DOHH2 (cell line): ENCODE data around the gene SDCCAG8.

Experiments
- H3F3A ChIP-seq: fragments of 200-600 bp; sonication (generic), shearing (Covaris generic); 2 replicates; pipeline ENCODE4 v1.6.0; 2016; ENCODE audit warnings: antibody characterized with exemption, mild to moderate bottlenecking; ENCODE audit not compliant: control insufficient read depth, insufficient read depth
- H3K27ac ChIP-seq: fragments of 200-600 bp; sonication (generic); 2 replicates; pipeline ENCODE4 v1.5.1; 2014; ENCODE audit warnings: low read depth, mild to moderate bottlenecking, low read length, moderate library complexity
- H3K27me3 ChIP-seq: fragments of 200-600 bp; sonication (generic); 2 replicates; pipeline ENCODE4 v1.6.1; 2014; ENCODE audit warnings: mild to moderate bottlenecking, low read length, mixed read lengths; ENCODE audit not compliant: control insufficient read depth
- H3K36me3 ChIP-seq: fragments of 200-600 bp; sonication (generic); 2 replicates; pipeline ENCODE4 v1.6.1; 2014; ENCODE audit warnings: mild to moderate bottlenecking, low read length, moderate library complexity, mixed read lengths; ENCODE audit not compliant: control insufficient read depth
- H3K4me1 ChIP-seq: fragments of 200-600 bp; sonication (generic); 2 replicates; pipeline ENCODE4 v1.6.1; 2014; ENCODE audit warnings: mild to moderate bottlenecking, low read length, mixed read lengths; ENCODE audit not compliant: control insufficient read depth
- H3K4me2 ChIP-seq: fragments of 200-600 bp; sonication (generic); 2 replicates; pipeline ENCODE4 v1.6.0; 2014; ENCODE audit warnings: mild to moderate bottlenecking, low read length, moderate library complexity
- H3K4me3 ChIP-seq: fragments of 200-600 bp; sonication (generic); 2 replicates; pipeline ENCODE4 v1.5.1; 2014; ENCODE audit warnings: mild to moderate bottlenecking, low read length, mixed read lengths
- H3K79me2 ChIP-seq: fragments of 200-600 bp; sonication (generic); 2 replicates; pipeline ENCODE4 v1.6.1; 2014; ENCODE audit warnings: mild to moderate bottlenecking, low read length, mixed read lengths; ENCODE audit not compliant: control insufficient read depth
- H3K9me2 ChIP-seq: fragments of 200-600 bp; sonication (generic); replicated peaks from 2 replicates; pipeline ENCODE4 v1.6.1; 2014; ENCODE audit warnings: mild to moderate bottlenecking, low read length, mixed read lengths; ENCODE audit not compliant: control insufficient read depth
- H3K9me3 ChIP-seq: fragments of 200-600 bp; sonication (generic); 2 replicates; pipeline ENCODE4 v1.6.1; 2014; ENCODE audit warnings: antibody characterized with exemption, low read length, mixed read lengths; ENCODE audit not compliant: control insufficient read depth, insufficient read depth
- H4K20me1 ChIP-seq: fragments of 200-600 bp; sonication (generic); 2 replicates; pipeline ENCODE4 v1.6.0; 2014; ENCODE audit warnings: low read depth, mild to moderate bottlenecking, antibody characterized with exemption, low read length, moderate library complexity; ENCODE audit not compliant: control insufficient read depth, insufficient read depth
- EZH2phosphoT487 ChIP-seq: fragments of 200-600 bp; sonication (generic); IDR thresholded peaks from 2 replicates; pipeline ENCODE4 v1.6.1; 2017; ENCODE audit warnings: borderline replicate concordance, mild to moderate bottlenecking, antibody characterized with exemption, low read length, moderate library complexity, mixed read lengths
- TF ChIP-seq, protein P1 (sequence below): fragments of 200-600 bp; sonication (generic); IDR thresholded peaks from one replicate; pipeline ENCODE4 v1.5.1; 2014; ENCODE audit warnings: antibody characterized with exemption, mild to moderate bottlenecking, low read depth, low read length; ENCODE audit not compliant: poor library complexity, severe bottlenecking

Gene SDCCAG8

DNA sequence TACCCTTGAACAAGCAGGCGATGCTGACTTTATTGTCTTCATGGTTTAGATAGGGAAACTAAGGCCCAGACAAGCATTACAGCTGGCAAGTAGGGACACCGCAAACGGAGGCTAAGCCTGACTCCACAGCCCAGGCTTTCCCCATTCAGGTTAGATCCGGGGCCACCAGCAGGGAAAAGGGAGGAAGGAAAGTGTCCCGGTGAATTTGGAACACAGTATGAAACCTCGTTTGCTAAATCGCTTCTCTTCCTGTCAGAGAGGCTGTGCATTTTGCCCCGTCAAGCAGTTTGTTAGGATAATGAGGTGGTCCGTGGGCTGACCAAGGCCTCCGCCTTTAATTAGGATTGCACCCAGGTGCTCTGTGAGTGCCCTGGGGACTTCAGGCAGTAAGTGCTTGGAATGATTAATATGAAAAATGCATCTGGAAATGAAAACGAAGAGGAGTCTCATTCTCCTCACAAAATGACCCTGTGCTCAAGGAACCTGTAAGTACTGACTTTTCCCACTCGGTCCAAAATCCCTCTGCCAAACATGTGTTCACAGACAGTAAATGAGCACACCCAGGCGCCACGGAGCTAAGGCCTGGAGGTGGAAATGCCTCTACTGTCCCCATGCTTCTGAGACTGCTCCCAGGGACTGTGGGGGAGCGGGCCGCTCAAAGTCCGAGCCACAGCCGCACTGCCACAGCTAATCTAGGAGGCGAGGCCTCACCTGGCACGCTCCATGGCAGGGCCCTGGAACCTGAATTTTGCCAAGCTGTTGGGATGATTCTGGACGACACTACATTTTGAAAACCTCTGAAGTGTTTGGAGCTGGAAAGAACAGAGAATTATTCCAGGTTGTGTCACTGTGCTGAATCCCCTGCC, 234.1 kb downstream of the SDCCAG8 start:
- Histone ChIP-seq H3K36me3 (no peaks in the 10 kb centered on the region), H3K27ac (no peak overlapping the region), H3K4me1 (no peaks in the 10 kb centered on the region), H3K27me3 (no peaks in the 10 kb centered on the region), H4K20me1 (no peaks in the 10 kb centered on the region), H3K9me2 (no peaks in the 10 kb centered on the region), H3K4me3 (no peak overlapping the region), H3F3A (no peaks in the 10 kb centered on the region), H3K79me2 (no peaks in the 10 kb centered on the region), H3K9me3 (no peaks in the 10 kb centered on the region), H3K4me2 (no peak overlapping the region)
- TF ChIP-seq EZH2phosphoT487 = no peak
- TF ChIP-seq, protein P1, sequence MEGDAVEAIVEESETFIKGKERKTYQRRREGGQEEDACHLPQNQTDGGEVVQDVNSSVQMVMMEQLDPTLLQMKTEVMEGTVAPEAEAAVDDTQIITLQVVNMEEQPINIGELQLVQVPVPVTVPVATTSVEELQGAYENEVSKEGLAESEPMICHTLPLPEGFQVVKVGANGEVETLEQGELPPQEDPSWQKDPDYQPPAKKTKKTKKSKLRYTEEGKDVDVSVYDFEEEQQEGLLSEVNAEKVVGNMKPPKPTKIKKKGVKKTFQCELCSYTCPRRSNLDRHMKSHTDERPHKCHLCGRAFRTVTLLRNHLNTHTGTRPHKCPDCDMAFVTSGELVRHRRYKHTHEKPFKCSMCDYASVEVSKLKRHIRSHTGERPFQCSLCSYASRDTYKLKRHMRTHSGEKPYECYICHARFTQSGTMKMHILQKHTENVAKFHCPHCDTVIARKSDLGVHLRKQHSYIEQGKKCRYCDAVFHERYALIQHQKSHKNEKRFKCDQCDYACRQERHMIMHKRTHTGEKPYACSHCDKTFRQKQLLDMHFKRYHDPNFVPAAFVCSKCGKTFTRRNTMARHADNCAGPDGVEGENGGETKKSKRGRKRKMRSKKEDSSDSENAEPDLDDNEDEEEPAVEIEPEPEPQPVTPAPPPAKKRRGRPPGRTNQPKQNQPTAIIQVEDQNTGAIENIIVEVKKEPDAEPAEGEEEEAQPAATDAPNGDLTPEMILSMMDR = no peak

DNA sequence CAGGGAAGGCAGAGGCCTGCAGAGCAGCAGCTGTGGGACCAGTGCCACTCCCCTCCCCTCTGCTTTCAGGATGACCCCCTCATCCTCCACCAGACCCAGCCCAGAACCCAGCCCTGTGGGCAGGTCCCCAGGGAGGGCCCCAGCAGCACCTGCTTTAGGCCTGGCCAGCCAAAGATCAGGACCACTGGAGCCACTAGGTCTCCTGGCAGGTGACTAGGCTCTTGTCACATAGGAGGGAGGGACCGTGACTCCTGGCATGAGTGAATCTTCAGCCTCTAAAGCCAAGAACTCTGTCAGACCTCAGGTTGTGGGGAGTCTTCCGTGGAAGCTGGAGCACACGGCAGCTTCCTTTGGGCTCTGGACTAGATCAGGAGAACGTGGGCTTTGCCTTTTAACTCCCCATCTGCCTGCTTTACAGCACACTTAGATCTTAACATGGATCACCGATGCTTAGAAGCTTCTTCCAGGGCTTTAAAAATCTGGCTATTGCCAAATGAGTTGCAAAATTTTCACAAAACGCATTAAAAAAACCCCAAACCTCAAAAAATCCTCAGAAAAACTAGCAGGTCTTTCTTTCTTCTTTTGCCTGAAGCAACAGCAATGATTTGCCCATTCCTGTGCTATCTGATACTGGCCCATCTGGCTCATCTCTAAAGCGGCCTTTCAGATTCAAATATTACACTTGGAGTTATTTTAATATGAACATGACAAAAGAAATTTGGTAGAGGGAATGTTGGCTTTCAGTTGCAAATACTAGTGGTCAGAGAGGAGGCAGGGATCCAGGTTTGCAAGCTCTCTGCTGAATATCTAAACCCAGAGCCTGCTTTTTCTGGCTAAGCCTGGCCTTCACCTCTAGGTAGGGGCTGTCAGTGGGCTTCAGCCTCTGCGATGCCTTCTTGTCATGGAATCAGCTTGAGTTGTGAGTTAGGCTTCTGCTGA, 235.2 kb downstream of the SDCCAG8 start:
- Histone ChIP-seq H3K4me2 (no peak overlapping the region), H3K4me3 (no peak overlapping the region), H3K4me1 (no peaks in the 10 kb centered on the region), H3F3A (no peaks in the 10 kb centered on the region), H3K36me3 (no peaks in the 10 kb centered on the region), H4K20me1 (no peaks in the 10 kb centered on the region), H3K79me2 (no peaks in the 10 kb centered on the region), H3K9me3 (no peaks in the 10 kb centered on the region), H3K27ac (no peak overlapping the region), H3K27me3 (no peaks in the 10 kb centered on the region), H3K9me2 (no peaks in the 10 kb centered on the region)
- TF ChIP-seq EZH2phosphoT487 = no peak
- TF ChIP-seq, protein P1 = no peak

DNA sequence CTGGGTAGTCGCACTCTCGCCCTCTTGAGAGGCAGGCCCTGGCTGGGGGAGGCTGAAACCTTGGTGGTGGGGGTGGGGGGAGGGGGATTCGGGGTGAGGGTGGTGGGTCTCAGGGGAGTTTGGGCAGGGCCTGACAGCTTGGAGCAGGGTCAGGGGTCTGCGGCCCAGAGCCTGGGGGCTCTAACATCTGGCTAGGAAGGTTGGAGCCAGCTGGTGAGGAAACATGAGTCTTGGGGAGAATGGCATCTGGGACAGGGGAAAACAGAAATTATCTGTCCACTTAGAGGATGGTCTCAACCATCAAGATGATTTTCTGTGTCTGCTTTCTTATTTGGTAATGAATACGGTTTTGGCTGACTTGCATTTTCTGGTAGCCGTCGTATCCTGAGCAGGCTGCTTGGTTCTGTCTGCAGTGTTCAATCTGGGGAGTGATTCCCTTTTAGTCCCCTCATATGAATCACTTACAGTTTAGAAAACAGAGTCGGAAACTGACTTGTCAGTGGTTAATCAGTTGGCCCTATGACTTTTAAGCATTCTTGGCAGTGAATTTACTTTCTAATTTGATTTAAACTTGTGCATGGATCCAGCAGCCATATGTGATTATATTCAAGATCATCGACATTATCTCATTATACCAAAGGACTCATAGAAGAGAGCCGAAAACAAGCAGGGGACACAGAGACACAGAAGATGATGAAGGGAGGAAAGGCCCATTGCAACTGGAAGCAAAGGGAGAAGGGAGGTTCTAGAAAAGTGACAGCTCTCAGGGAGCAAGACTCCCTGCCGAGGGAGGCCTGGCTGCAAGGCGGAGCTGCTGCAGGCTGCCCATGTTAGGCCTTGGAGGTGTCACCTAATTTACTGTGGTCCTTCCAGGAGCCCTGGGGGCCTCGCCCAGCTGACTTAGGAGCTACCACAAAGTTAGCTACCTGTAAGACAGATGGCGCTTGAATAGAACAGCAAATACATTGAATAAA, 237.6 kb downstream of the SDCCAG8 start:
- Histone ChIP-seq H3F3A (no peaks in the 10 kb centered on the region), H3K27ac (no peak overlapping the region), H3K9me3 (no peaks in the 10 kb centered on the region), H3K9me2 (no peaks in the 10 kb centered on the region), H3K4me1 (no peaks in the 10 kb centered on the region), H3K79me2 (no peaks in the 10 kb centered on the region), H3K27me3 (no peaks in the 10 kb centered on the region), H3K4me3 (no peak overlapping the region), H3K36me3 (no peaks in the 10 kb centered on the region), H4K20me1 (no peaks in the 10 kb centered on the region), H3K4me2 (no peak overlapping the region)
- no peak for TF ChIP-seq EZH2phosphoT487
- TF ChIP-seq, protein P1 = no peak
